BJ (cell line): ENCODE data around the gene EYA2. TPM values are rescaled to one million over a fixed set of nuclear protein-coding genes. Genes with fewer than 3 reads are reported as not detected.

Experiments used
- CTCF ChIA-PET: fragments of 350-600 bp; formaldehyde crosslinking; extraction: SDS; loops from one replicate; lab custom pipeline; 2021; ENCODE audit warnings: antibody characterized with exemption, inconsistent platforms; lab: Yijun Ruan, JAX
- POLR2A ChIA-PET: fragments of 300-600 bp; sonication (Branson Sonifier 250); formaldehyde crosslinking; extraction: SDS; loops from one replicate; lab custom pipeline; 2021; ENCODE audit warnings: antibody characterized with exemption; lab: Charles Lee
- DNase-seq: peaks from one replicate; pipeline ENCODE4 v3.0.0-alpha.2; 2011; ENCODE audit warnings: low read depth
- H3K27me3 ChIP-seq: 2 replicates; pipeline ENCODE4 v1.6.0; 2011; ENCODE audit warnings: low read length; ENCODE audit not compliant: control insufficient read depth, insufficient read depth
- H3K36me3 ChIP-seq: 2 replicates; pipeline ENCODE4 v1.5.1; 2011; ENCODE audit warnings: low read length; ENCODE audit not compliant: control insufficient read depth, insufficient read depth
- H3K4me3 ChIP-seq: 2 replicates; pipeline ENCODE4 v1.5.1; 2011; ENCODE audit warnings: low read depth, mild to moderate bottlenecking, control low read depth, low read length
- polyA plus RNA-seq: library from polyadenylated mRNA; depleted of rRNA; stranded (reverse); fragments of >200 nt; gene quantifications from 2 replicates; pipeline ENCODE4 v1.2.3, GENCODE V29; 2011
- TF ChIP-seq, protein P1 (sequence below): IDR thresholded peaks from 2 replicates; pipeline ENCODE4 v1.5.1; 2011; ENCODE audit warnings: low read depth, mild to moderate bottlenecking, control low read depth, inconsistent platforms, low read length, moderate library complexity; ENCODE audit not compliant: insufficient read depth

EYA2 gene
- polyA plus RNA-seq, 1 experiment = 1.5 TPM

DNA sequence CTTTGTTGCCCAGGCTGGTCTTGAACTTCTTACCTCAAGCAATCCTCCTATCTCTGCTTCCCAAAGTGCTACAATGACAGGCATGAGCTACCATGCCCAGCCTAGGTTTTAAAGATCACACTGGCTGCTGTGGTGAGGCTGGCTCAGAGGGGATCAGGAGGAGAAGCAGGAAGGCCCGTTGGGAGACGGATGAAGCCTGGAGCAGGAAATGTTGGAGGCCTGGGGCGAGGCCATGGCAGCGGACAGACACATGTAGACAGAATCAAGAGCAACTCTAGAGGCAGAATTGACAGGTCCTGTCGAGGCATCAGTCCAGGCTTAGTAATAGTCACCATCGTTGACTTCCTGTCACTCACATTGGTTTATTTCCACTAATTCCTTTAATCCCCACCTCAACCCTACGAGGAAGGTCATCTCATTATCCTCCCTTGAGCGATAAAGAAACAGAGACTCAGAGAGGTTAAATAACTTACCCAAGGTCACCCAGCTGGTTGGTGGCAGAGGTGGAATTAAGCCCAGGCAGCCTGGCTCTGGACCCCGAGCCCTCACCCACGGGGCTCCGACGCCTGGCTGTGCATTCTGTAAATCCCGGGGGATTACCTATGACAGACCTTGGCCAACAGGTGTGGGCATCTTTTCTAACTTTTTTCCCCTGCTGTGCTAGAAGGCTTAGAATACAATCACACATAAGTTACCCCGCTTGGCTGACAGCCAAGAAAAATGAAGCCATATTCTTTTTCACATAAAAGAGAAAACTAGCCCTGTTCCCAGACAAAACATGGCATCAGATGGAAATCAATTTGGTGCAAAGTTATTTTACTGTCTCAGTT, 113.4 kb downstream of the EYA2 start:
- DNase-seq = no peak
- Histone ChIP-seq H3K27me3 (no peaks in the 10 kb centered on the region; the same call in 1 of the 2 replicates), H3K4me3 (no peak overlapping the region), H3K36me3 (no peaks in the 10 kb centered on the region)
- ChIA-PET CTCF (no interaction called here), POLR2A (no interaction called here)
- TF ChIP-seq, protein P1, sequence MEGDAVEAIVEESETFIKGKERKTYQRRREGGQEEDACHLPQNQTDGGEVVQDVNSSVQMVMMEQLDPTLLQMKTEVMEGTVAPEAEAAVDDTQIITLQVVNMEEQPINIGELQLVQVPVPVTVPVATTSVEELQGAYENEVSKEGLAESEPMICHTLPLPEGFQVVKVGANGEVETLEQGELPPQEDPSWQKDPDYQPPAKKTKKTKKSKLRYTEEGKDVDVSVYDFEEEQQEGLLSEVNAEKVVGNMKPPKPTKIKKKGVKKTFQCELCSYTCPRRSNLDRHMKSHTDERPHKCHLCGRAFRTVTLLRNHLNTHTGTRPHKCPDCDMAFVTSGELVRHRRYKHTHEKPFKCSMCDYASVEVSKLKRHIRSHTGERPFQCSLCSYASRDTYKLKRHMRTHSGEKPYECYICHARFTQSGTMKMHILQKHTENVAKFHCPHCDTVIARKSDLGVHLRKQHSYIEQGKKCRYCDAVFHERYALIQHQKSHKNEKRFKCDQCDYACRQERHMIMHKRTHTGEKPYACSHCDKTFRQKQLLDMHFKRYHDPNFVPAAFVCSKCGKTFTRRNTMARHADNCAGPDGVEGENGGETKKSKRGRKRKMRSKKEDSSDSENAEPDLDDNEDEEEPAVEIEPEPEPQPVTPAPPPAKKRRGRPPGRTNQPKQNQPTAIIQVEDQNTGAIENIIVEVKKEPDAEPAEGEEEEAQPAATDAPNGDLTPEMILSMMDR = no peak

DNA sequence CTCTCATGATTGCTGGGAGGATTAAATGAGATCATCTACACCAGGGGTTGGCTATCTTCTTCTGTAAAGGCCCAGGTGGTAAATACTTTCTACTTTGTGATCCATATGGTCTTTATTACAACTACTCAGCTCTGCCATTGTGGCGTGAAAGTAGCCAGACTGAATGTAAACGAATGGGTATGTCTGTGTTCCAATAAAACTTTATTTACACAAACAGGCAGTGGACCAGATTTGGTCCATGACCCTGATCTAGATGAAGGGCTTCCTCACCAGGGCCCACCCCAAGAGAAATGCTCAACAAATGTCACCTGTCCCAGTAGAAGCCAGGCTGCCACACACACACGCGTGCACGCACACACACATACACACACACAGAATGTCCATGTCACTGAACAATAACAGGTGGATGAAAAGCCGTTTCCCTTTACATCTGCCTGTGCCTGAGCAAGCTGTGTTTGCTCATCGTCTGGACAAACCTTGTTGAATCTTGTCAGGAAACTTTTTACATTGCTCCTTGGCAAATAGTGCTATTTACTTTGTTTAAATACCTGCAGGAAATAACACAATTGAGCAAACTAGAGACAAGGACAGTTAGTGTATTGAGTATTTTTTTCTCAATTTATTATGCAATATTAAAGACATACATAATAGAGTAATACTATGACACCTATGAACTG, 114.3 kb downstream of the EYA2 start:
- ChIA-PET CTCF (no interaction called here), POLR2A (no interaction called here)
- Histone ChIP-seq H3K4me3 (no peak overlapping the region), H3K36me3 (no peaks in the 10 kb centered on the region), H3K27me3 (no peaks in the 10 kb centered on the region; the same call in 1 of the 2 replicates)
- TF ChIP-seq, protein P1 = no peak
- no peak for DNase-seq

- H3K36me3 ChIP-seq = no peaks in the 10 kb centered on the region
- H3K27me3 ChIP-seq = no peaks in the 10 kb centered on the region; the same call in 1 of the 2 replicates
- POLR2A ChIA-PET = no interaction called here
- CTCF ChIA-PET = no interaction called here
- H3K4me3 ChIP-seq = no peak overlapping the region
- TF ChIP-seq, protein P1 = no peak
- DNase-seq = no peak
These were observed 115.1 kb downstream of the EYA2 start for GRCh38 chr20:47009784-47010183.

DNA sequence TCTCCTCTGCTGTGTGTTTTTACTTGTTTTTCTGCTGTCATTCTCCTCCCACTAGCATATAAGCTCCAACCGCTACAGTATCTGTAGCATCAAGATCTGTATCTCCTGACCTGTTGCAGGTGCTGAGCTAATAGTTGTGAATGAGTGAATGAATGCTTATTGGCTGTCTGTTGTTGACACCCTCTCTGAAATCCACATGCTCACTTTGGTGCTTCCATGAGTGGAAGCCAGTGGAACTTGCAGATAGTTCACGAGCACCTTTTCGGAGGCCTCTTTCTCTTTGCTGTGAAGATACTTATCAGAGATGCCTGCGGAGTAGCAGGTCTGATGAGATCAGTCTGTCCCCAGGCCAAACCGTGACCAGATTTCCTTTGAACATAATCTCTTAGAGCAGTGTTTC, 117.3 kb downstream of the EYA2 start:
- ChIA-PET CTCF (no interaction called here), POLR2A (no interaction called here)

GRCh38 chr20:47013606-47014005, 119.0 kb downstream of the EYA2 start:
- ChIA-PET POLR2A (no interaction called here), CTCF (no interaction called here)
- Histone ChIP-seq H3K4me3 (no peak overlapping the region), H3K36me3 (no peaks in the 10 kb centered on the region), H3K27me3 (no peaks in the 10 kb centered on the region)
- TF ChIP-seq, protein P1 = no peak
- DNase-seq = no peak

More for the DNA sequence above, 117.3 kb downstream of the EYA2 start:
- Histone ChIP-seq H3K4me3 (no peak overlapping the region), H3K27me3 (no peaks in the 10 kb centered on the region), H3K36me3 (no peaks in the 10 kb centered on the region)
- DNase-seq = no peak
- TF ChIP-seq, protein P1 = no peak
